ENCODE measurements around the gene NPVF.

DNA sequence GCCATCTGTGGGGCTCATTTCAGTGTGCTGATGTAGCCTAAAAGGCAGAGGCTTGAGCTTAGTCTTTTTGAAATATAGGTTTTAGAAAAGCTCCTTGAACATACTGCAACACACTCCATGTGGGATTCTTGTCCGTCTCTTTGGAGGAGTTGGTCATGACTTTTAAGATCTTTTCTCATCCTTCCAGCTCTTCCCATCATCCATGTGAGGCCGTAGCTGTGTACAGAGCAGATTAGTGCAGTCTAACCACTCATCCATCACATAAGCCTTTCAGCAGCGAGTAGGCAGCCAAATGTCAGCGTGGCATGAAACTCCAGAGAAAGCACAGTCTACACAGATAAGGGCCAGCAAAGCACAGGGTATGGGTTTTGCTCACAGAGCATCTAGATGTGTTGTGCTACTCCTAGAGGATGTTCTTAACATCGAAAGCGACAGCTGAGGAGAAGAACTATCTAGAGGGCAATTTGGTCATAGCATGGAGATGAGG, 28.1 kb upstream of the NPVF start:
- TF ChIP-seq GATA2 (IDR thresholded peaks at IDR 0.05; ENCODE audit: low read depth, low read length) (no peak), GATA3 (IDR thresholded peaks at IDR 0.05; ENCODE audit: low read depth, low read length) (no peak)

Data from SH-SY5Y (cell line).